Endothelial cell (in vitro differentiated cells): ENCODE data around the gene LMF1. TPM values are rescaled to one million over a fixed set of nuclear protein-coding genes. Genes with fewer than 3 reads are reported as not detected.

Experiments used
- DNase-seq: peaks from one replicate; pipeline ENCODE4 v3.0.0; 2021; ENCODE audit warnings: low spot score
- H3K27ac Mint-ChIP-seq: one replicate; pipeline ENCODE4 v1.8.0; 2021; ENCODE audit warnings: mixed read lengths, inconsistent platforms; ENCODE audit not compliant: unreplicated experiment
- H3K27me3 Mint-ChIP-seq: one replicate; pipeline ENCODE4 v1.8.0; 2021; ENCODE audit warnings: mild to moderate bottlenecking, moderate library complexity, mixed read lengths, inconsistent platforms; ENCODE audit not compliant: unreplicated experiment
- H3K36me3 Mint-ChIP-seq: one replicate; pipeline ENCODE4 v1.8.0; 2021; ENCODE audit warnings: mild to moderate bottlenecking, low read depth, mixed read lengths, inconsistent platforms; ENCODE audit not compliant: unreplicated experiment
- H3K4me1 Mint-ChIP-seq: one replicate; pipeline ENCODE4 v1.8.0; 2021; ENCODE audit warnings: mild to moderate bottlenecking, mixed read lengths, inconsistent platforms; ENCODE audit not compliant: unreplicated experiment
- H3K4me3 Mint-ChIP-seq: one replicate; pipeline ENCODE4 v1.8.0; 2021; ENCODE audit warnings: mild to moderate bottlenecking, mixed read lengths, inconsistent platforms; ENCODE audit not compliant: unreplicated experiment
- H3K9me3 Mint-ChIP-seq: one replicate; pipeline ENCODE4 v1.8.0; 2021; ENCODE audit warnings: mixed read lengths, inconsistent platforms; ENCODE audit not compliant: unreplicated experiment
- total RNA-seq: library from RNA; stranded (reverse); fragmentation: NEBNext Ultra II Directional; extraction: Animal tissue kit (Norgen Biotek cat#: 25700); gene quantifications from one replicate; pipeline ENCODE4 v1.2.1, GENCODE V29; 2021; ENCODE audit not compliant: unreplicated experiment
- TF ChIP-seq, protein P1 (sequence below): fragments of 200-600 bp; sonication (generic); IDR thresholded peaks from one replicate; pipeline ENCODE4 v1.5.0; 2021; ENCODE audit warnings: antibody characterized with exemption; ENCODE audit not compliant: unreplicated experiment

Gene LMF1
- total RNA-seq, 1 donor from 2014 or later: 21.7 TPM

DNA sequence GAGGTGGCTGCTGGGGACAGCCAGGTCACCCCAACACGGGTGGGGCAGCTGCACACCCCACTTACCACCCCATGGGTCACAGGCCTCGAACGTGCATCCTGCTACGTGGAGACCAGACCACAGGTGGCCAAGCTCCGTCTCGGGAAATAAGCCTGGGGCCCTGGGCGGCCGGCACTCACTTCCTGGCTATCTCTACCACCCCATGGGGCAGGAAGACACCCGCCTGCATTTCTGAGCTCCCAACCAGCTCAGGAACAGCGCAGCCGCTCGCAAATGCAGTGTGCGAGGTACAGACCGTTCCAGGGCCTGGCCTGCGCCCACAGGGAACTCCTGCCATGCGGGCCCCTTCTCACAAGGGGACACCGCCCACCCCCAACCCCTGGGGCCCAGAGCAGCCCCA is 165.3 kb downstream of the LMF1 start:
- H3K27me3 Mint-ChIP-seq: peaks cover 10% of the 10 kb centered on the region
- no peak overlapping the region for H3K4me3 Mint-ChIP-seq
- no peak overlapping the region for H3K27ac Mint-ChIP-seq

DNA sequence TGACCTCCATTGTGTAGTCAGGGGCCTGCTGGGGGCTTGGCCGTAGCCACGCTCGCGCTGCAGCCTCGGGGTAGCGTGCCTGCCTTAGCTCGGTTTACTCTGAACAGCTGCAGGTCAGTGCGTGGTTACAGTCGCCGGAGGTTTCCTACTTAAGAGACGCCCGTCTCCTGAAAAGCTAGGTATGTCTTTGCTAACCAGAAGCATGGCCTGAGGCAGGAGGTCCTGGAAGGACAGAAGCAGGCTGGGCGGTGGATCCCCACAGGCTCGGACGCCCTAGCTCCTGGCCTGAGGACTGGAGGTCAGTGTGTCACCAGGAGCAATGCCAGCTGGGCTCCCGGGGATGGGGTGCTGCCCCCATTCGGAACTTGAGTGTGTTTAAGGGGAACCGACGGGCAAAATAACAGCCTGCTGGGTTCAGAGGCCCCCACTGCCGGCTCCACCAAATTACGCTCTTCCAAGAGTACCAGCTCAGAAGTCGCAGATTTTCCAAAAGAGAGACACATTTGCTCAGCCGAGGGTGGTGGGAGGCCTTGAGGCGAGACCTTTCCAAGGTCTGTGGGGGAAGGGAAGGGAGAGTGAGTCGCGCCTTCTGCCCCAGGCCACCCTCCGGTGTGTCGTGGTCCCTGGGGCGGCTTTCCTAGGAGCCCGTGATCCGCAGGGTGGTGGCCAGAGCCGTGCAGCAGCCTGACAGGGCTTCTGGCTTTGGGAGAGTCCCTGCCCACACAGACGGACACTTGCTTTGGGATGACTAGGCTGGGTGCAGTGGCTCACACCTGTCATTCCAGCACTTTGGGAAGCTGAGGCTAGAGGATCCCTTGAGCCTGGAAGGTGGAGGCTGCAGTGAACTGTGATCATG is 166.4 kb downstream of the LMF1 start:
- H3K4me3 Mint-ChIP-seq: no peak overlapping the region
- peaks cover 10% of the 10 kb centered on the region for H3K4me1 Mint-ChIP-seq
- TF ChIP-seq, protein P1, sequence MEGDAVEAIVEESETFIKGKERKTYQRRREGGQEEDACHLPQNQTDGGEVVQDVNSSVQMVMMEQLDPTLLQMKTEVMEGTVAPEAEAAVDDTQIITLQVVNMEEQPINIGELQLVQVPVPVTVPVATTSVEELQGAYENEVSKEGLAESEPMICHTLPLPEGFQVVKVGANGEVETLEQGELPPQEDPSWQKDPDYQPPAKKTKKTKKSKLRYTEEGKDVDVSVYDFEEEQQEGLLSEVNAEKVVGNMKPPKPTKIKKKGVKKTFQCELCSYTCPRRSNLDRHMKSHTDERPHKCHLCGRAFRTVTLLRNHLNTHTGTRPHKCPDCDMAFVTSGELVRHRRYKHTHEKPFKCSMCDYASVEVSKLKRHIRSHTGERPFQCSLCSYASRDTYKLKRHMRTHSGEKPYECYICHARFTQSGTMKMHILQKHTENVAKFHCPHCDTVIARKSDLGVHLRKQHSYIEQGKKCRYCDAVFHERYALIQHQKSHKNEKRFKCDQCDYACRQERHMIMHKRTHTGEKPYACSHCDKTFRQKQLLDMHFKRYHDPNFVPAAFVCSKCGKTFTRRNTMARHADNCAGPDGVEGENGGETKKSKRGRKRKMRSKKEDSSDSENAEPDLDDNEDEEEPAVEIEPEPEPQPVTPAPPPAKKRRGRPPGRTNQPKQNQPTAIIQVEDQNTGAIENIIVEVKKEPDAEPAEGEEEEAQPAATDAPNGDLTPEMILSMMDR: no peak
- peaks cover 10% of the 10 kb centered on the region for H3K27me3 Mint-ChIP-seq
- H3K9me3 Mint-ChIP-seq: no peaks in the 10 kb centered on the region
- H3K27ac Mint-ChIP-seq: no peak overlapping the region
- no peaks in the 10 kb centered on the region for H3K36me3 Mint-ChIP-seq
- no peak for DNase-seq

More for the DNA sequence above, 165.3 kb downstream of the LMF1 start:
- H3K9me3 Mint-ChIP-seq: no peaks in the 10 kb centered on the region
- DNase-seq: no peak
- no peaks in the 10 kb centered on the region for H3K36me3 Mint-ChIP-seq
- peaks cover 11% of the 10 kb centered on the region for H3K4me1 Mint-ChIP-seq
- TF ChIP-seq, protein P1: no peak

DNA sequence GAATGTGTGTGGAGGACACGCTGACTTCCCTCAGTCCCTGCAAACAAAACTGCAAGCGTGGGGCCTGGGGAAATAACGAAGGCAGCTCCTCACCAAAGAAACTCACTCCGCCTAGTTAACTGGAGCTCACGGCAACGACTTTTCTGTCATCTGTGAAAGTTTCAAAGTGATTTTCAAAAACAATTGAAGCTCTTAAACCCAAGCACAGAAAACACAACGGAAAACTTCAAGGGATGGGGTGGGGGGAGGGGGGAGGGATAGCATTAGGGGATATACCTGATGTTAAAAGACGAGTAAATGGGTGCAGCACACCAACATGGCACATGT is 167.1 kb downstream of the LMF1 start:
- Mint-ChIP-seq H3K4me1 (peaks cover 8% of the 10 kb centered on the region), H3K27ac (no peak overlapping the region), H3K9me3 (no peaks in the 10 kb centered on the region), H3K4me3 (no peak overlapping the region), H3K36me3 (no peaks in the 10 kb centered on the region), H3K27me3 (peaks cover 10% of the 10 kb centered on the region)
- no peak for DNase-seq
- TF ChIP-seq, protein P1: no peak

Other genes with a start within 250 kb of the LMF1 start
- gene ANTKMT, start 249.8 kb downstream of the LMF1 start, total RNA-seq: 11.1 TPM
- gene CCDC78, start 244.5 kb downstream of the LMF1 start, total RNA-seq: 0.85 TPM
- 1.5 TPM for gene HAGHL, start 243.9 kb downstream of the LMF1 start, total RNA-seq
- gene CIAO3, start 230.0 kb downstream of the LMF1 start, total RNA-seq: 51.0 TPM
- 0.44 TPM for gene MSLN, start 210.2 kb downstream of the LMF1 start, total RNA-seq
- 27.6 TPM for gene RPUSD1, start 182.6 kb downstream of the LMF1 start, total RNA-seq
- 56.8 TPM for gene CHTF18, start 182.4 kb downstream of the LMF1 start, total RNA-seq
- gene GNG13, start 170.2 kb downstream of the LMF1 start, total RNA-seq: not detected
- gene SOX8, start 10.8 kb upstream of the LMF1 start, total RNA-seq: 4.3 TPM
- gene SSTR5, start 101.8 kb upstream of the LMF1 start, total RNA-seq: not detected
- not detected for gene C1QTNF8, start 125.3 kb upstream of the LMF1 start, total RNA-seq
- 3.4 TPM for gene CACNA1H, start 182.1 kb upstream of the LMF1 start, total RNA-seq